HepG2 (cell line): ENCODE data around the gene RBMY1J. TPM values are rescaled to one million over a fixed set of nuclear protein-coding genes. Genes with fewer than 3 reads are reported as not detected.
"Not testable (repeated sequence)": the region's sequence is repeated elsewhere in the genome, so short reads cannot be mapped to it uniquely, and the experiment has no call there.

Source experiments
- ATAC-seq: fragments of 200-7000 bp; cut with Tn5 transposase; 3 replicates; pipeline ENCODE4 v1.9.1; 2020; ENCODE audit warnings: mild to moderate bottlenecking, moderate library complexity
- BruUV-seq: library from RNA; stranded (reverse); fragments of 400-500 nt; replicated peaks from 2 replicates; lab custom pipeline; 2021; lab: Mats Ljungman, UMichigan
- CTCF ChIA-PET: fragments of 300-600 bp; formaldehyde crosslinking; extraction: SDS; loops from one replicate; lab custom pipeline; 2021; ENCODE audit warnings: low total read pairs, inconsistent platforms, low intra/inter-chr PET ratio; lab: Yijun Ruan, JAX
- POLR2A ChIA-PET: fragments of 350-600 bp; sonication (Branson Sonifier 250); formaldehyde crosslinking; loops from one replicate; lab custom pipeline; 2020; ENCODE audit warnings: antibody characterized with exemption, inconsistent platforms; lab: Yijun Ruan, JAX
- DNase-seq: peaks from one replicate; pipeline ENCODE4 v3.0.0-alpha.2; 2015; ENCODE audit warnings: low spot score
- FAIRE-seq: peaks from 3 replicates; lab custom pipeline; 2011; peaks lifted over from hg19 to GRCh38; lab: Jason Lieb, UNC
- H2AFZ ChIP-seq: one replicate; pipeline ENCODE4 v1.6.1; 2011; ENCODE audit warnings: low read length, inconsistent platforms
- H3K27ac ChIP-seq: fragments of 300-600 bp; 3 replicates; pipeline ENCODE4 v1.8.0; 2011; ENCODE audit warnings: mixed run types, mild to moderate bottlenecking, mixed read lengths, low read length, inconsistent platforms; ENCODE audit not compliant: insufficient read depth; ENCODE audit errors: extremely low read length
- H3K27me3 ChIP-seq, 2 experiments: fragments of 200-600 bp in 1 of 2; 2 replicates in 1 of 2; 3 replicates in 1 of 2; pipeline versions ENCODE4 v1.6.0 to v1.8.0; 2011; ENCODE audit warnings: low read length in 2 of 2, mild to moderate bottlenecking in 2 of 2, moderate library complexity in 2 of 2, inconsistent platforms in 1 of 2; ENCODE audit not compliant: insufficient read depth in 2 of 2, control insufficient read depth in 1 of 2
- H3K36me3 ChIP-seq, 2 experiments: fragments of 200-600 bp in 1 of 2; replicated peaks in 1 of 2; 2 replicates in 1 of 2; 3 replicates in 1 of 2; pipeline versions ENCODE4 v1.5.1 to v1.8.0; 2011; ENCODE audit warnings: low read length in 2 of 2, inconsistent platforms in 1 of 2; ENCODE audit not compliant: insufficient read depth in 2 of 2, control insufficient read depth in 1 of 2
- H3K4me1 ChIP-seq: 2 replicates; pipeline ENCODE4 v1.5.1; 2012; ENCODE audit warnings: low read length, inconsistent platforms; ENCODE audit not compliant: insufficient read depth
- H3K4me2 ChIP-seq: 2 replicates; pipeline ENCODE4 v1.6.0; 2011; ENCODE audit warnings: low read depth, low read length, inconsistent platforms
- H3K4me3 ChIP-seq, 3 experiments: fragments of 200-600 bp in 1 of 3; sonication (generic), shearing (Covaris generic) in 1 of 3; replicated peaks in 1 of 3; 2 replicates each; pipeline ENCODE4 v1.5.1; 2011 to 2016; ENCODE audit warnings: low read length in 3 of 3, inconsistent platforms in 2 of 3, low read depth in 2 of 3, mild to moderate bottlenecking in 2 of 3, control low read depth in 1 of 3, mixed read lengths in 1 of 3; ENCODE audit not compliant: insufficient read depth in 1 of 3
- H3K79me2 ChIP-seq: one replicate; pipeline ENCODE4 v1.6.1; 2011; ENCODE audit warnings: low read length, inconsistent platforms; ENCODE audit not compliant: insufficient read depth
- H3K9ac ChIP-seq: 2 replicates; pipeline ENCODE4 v1.6.0; 2011; ENCODE audit warnings: mild to moderate bottlenecking, low read depth, low read length, inconsistent platforms; ENCODE audit not compliant: insufficient read depth
- H3K9me3 ChIP-seq: 2 replicates; pipeline ENCODE4 v1.5.1; 2012; ENCODE audit warnings: mild to moderate bottlenecking, low read length
- H4K20me1 ChIP-seq: 2 replicates; pipeline ENCODE4 v1.6.0; 2011; ENCODE audit warnings: inconsistent platforms, mild to moderate bottlenecking, low read length, moderate library complexity; ENCODE audit not compliant: insufficient read depth
- WGBS: methylation state at CpG from one replicate; pipeline ENCODE4 v1.1.6; 2017; ENCODE audit warnings: low lambda C conversion rate; 5-methylcytosine and 5-hydroxymethylcytosine counted together
- in situ Hi-C: cut with HindIII; loops from 2 replicates; pipeline ENCODE4 v1.10.0; 2017; ENCODE audit warnings: low pct_unique_long_range_greater_than_20kb; ENCODE audit not compliant: extremely low pct_ligation_motif_present
- intact Hi-C: fragments of 100-400 bp; cut with micrococcal nuclease; formaldehyde crosslinking; loops from one replicate; pipeline ENCODE4 v1.10.0; 2022; ENCODE audit not compliant: unreplicated experiment
- polyA plus RNA-seq, 8 experiments: library from polyadenylated mRNA; depleted of rRNA in 3 of 8; stranded (reverse) in 7 of 8; unstranded in 1 of 8; fragments of >200 nt; fragmentation: Illumina TruSeq in 4 of 8; extraction: Trizol in 4 of 8; gene quantifications; 2 replicates each; pipeline versions ENCODE4 v1.2.1 to v1.2.3, GENCODE V29; 2011 to 2016; ENCODE audit warnings: low read depth in 4 of 8, missing spikeins in 1 of 8, mixed read lengths in 1 of 8; ENCODE audit not compliant: insufficient read depth in 1 of 8
- total RNA-seq, 5 experiments: library from RNA; depleted of rRNA; stranded (reverse); fragments of >200 nt; fragmentation: Illumina TruSeq; extraction: Trizol; gene quantifications; 2 replicates each; pipeline ENCODE4 v1.2.3, GENCODE V29; 2016; ENCODE audit warnings: low read depth in 1 of 5

Gene RBMY1J
- total and polyA plus RNA-seq, 2 of the 13 experiments (the other 11 are each of a cell fraction or from before 2014, with no cell fraction given) = not detected

DNA sequence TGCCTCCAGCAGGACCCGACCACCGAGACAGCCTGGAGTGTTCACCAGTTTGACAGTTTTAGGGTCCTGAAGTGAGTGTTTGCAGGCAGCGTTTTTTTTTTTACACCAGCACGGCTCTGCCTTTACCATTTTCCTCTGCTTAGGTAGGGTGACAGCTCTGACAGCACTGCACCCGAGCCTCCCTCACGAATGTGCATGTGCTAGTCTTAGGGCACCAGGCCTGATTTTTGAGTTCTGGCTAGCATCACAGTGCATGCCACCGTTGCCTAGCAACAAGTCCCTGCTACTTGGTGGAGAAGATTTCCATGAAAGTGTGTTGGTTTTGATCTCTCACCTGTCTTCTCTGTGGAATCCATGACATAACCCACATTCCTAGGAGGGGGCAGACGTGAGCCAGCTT, 52.3 kb downstream of the RBMY1J start:
- H3K4me3 ChIP-seq, H3K79me2 ChIP-seq, FAIRE-seq, H3K9ac ChIP-seq, H3K4me2 ChIP-seq, H3K27me3 ChIP-seq, H4K20me1 ChIP-seq, CTCF ChIA-PET, BruUV-seq, POLR2A ChIA-PET, H2AFZ ChIP-seq, in situ Hi-C loops, H3K36me3 ChIP-seq, H3K27ac ChIP-seq, H3K9me3 ChIP-seq, H3K4me1 ChIP-seq, intact Hi-C loops, DNase-seq, ATAC-seq: not testable (repeated sequence)
- WGBS = no CpG with 5 or more reads among the region's 8 CpGs

DNA sequence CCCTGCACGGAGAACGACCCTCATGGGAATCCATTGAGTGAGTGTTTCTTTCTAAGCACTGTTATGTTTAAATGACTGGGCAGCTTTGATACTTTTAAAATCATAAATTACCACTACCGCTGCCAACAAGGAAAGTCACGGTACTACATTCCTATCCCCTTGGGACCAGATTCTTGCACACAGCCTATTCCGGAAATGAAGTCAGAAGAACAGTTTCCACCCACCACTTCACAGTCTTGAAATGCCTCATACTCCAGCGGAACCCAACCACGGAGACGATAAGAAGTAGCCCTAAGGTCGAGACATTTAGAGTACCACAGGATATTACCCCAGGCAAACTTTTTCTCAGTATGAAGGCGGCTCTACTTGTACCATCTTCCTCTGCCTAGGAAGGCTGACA, 58.8 kb downstream of the RBMY1J start:
- H4K20me1 ChIP-seq, DNase-seq, FAIRE-seq, H3K4me2 ChIP-seq, H3K4me1 ChIP-seq, BruUV-seq, CTCF ChIA-PET, in situ Hi-C loops, H3K4me3 ChIP-seq, H3K79me2 ChIP-seq, intact Hi-C loops, H3K27ac ChIP-seq, H3K9ac ChIP-seq, H3K36me3 ChIP-seq, H3K27me3 ChIP-seq, ATAC-seq, POLR2A ChIA-PET, H2AFZ ChIP-seq, H3K9me3 ChIP-seq: not testable (repeated sequence)
- WGBS = no CpG with 5 or more reads among the region's 10 CpGs

Other genes starting within 250 kb of the RBMY1J start
- not detected in 2 replicates for gene RBMY1F, start 220.5 kb upstream of the RBMY1J start, total RNA-seq (2016; rRNA removed; fragmentation: Illumina TruSeq; extraction: Trizol)
- gene RBMY1F, start 220.5 kb upstream of the RBMY1J start, polyA plus RNA-seq (2011; rRNA removed) = not detected in 2 replicates